HEK293 (cell line): Measurements from ENCODE around the gene SESN2.
A peak's percentile ranks its signal among the peaks of the same experiment; 100 is the strongest.

Experiments
- GFI1B ChIP-seq: fragments of 450-650 bp; formaldehyde crosslinking; IDR thresholded peaks from 2 replicates; pipeline ENCODE4 v1.5.1; 2016; ENCODE audit warnings: missing biosample characterization, missing genetic modification characterization
- GLI2 ChIP-seq: fragments of 450-650 bp; formaldehyde crosslinking; IDR thresholded peaks from 2 replicates; pipeline ENCODE4; 2017; ENCODE audit warnings: missing biosample characterization, missing genetic modification characterization, low read depth, borderline replicate concordance
- GLIS1 ChIP-seq: fragments of 450-650 bp; formaldehyde crosslinking; IDR thresholded peaks from 2 replicates; pipeline ENCODE4 v1.5.1; 2016; ENCODE audit warnings: missing biosample characterization, missing genetic modification characterization
- HOXD13 ChIP-seq: sonication (generic); formaldehyde crosslinking; IDR thresholded peaks from 2 replicates; pipeline ENCODE4 v1.8.0; 2022; ENCODE audit warnings: missing genetic modification reagents, borderline replicate concordance
- OSR2 ChIP-seq: fragments of 450-650 bp; formaldehyde crosslinking; IDR thresholded peaks from 2 replicates; pipeline ENCODE4 v1.5.1; 2016; ENCODE audit warnings: missing biosample characterization, missing genetic modification characterization
- SCRT1 ChIP-seq: fragments of 450-650 bp; formaldehyde crosslinking; IDR thresholded peaks from 2 replicates; pipeline ENCODE4 v1.5.1; 2016; ENCODE audit warnings: missing biosample characterization, missing genetic modification characterization, borderline replicate concordance
- SP7 ChIP-seq: fragments of 450-650 bp; formaldehyde crosslinking; IDR thresholded peaks from 2 replicates; pipeline ENCODE4 v1.5.1; 2016; ENCODE audit warnings: missing biosample characterization, missing genetic modification characterization
- TRIM28 ChIP-seq: IDR thresholded peaks from 2 replicates; pipeline ENCODE4 v1.6.1; 2011; ENCODE audit warnings: low read length, control low read depth, borderline replicate concordance
- YY2 ChIP-seq: fragments of 450-650 bp; formaldehyde crosslinking; IDR thresholded peaks from 2 replicates; pipeline ENCODE4 v1.5.1; 2016; ENCODE audit warnings: missing biosample characterization, missing genetic modification characterization
- ZBTB17 ChIP-seq: fragments of 450-650 bp; formaldehyde crosslinking; IDR thresholded peaks from 2 replicates; pipeline ENCODE4 v1.5.1; 2016; ENCODE audit warnings: missing biosample characterization, missing genetic modification characterization
- ZNF138 ChIP-seq: fragments of 450-650 bp; formaldehyde crosslinking; IDR thresholded peaks from 2 replicates; pipeline ENCODE4 v1.5.1; 2016; ENCODE audit warnings: missing biosample characterization, missing genetic modification characterization, borderline replicate concordance
- ZNF140 ChIP-seq: fragments of 450-650 bp; formaldehyde crosslinking; IDR thresholded peaks from 2 replicates; pipeline ENCODE4 v1.5.1; 2016; ENCODE audit warnings: missing biosample characterization, missing genetic modification characterization
- ZNF157 ChIP-seq: fragments of 450-650 bp; formaldehyde crosslinking; IDR thresholded peaks from 2 replicates; pipeline ENCODE4 v1.5.1; 2016; ENCODE audit warnings: missing biosample characterization, missing genetic modification characterization
- ZNF169 ChIP-seq: fragments of 450-650 bp; formaldehyde crosslinking; IDR thresholded peaks from 2 replicates; pipeline ENCODE4 v1.5.1; 2016; ENCODE audit warnings: missing biosample characterization, missing genetic modification characterization
- ZNF175 ChIP-seq: fragments of 450-650 bp; formaldehyde crosslinking; IDR thresholded peaks from 2 replicates; pipeline ENCODE4 v1.5.1; 2016; ENCODE audit warnings: missing biosample characterization, missing genetic modification characterization
- ZNF202 ChIP-seq: fragments of 450-650 bp; formaldehyde crosslinking; IDR thresholded peaks from 2 replicates; pipeline ENCODE4 v1.5.1; 2016; ENCODE audit warnings: missing biosample characterization, missing genetic modification characterization, borderline replicate concordance
- ZNF221 ChIP-seq: fragments of 450-650 bp; formaldehyde crosslinking; IDR thresholded peaks from 2 replicates; pipeline ENCODE4 v1.5.1; 2017; ENCODE audit warnings: missing biosample characterization, missing genetic modification characterization, borderline replicate concordance
- ZNF341 ChIP-seq: fragments of 450-650 bp; formaldehyde crosslinking; IDR thresholded peaks from 2 replicates; pipeline ENCODE4; 2016; ENCODE audit warnings: low read depth, missing biosample characterization, missing genetic modification characterization
- ZNF350 ChIP-seq: fragments of 450-650 bp; formaldehyde crosslinking; IDR thresholded peaks from 2 replicates; pipeline ENCODE4 v1.5.0; 2017; ENCODE audit warnings: missing biosample characterization, mild to moderate bottlenecking, missing genetic modification characterization
- ZNF529 ChIP-seq: fragments of 450-650 bp; formaldehyde crosslinking; IDR thresholded peaks from 2 replicates; pipeline ENCODE4 v1.5.1; 2017; ENCODE audit warnings: missing genetic modification characterization, missing biosample characterization; ENCODE audit not compliant: insufficient replicate concordance
- ZNF558 ChIP-seq: fragments of 450-650 bp; formaldehyde crosslinking; IDR thresholded peaks from 2 replicates; pipeline ENCODE4 v1.5.1; 2016; ENCODE audit warnings: missing biosample characterization, missing genetic modification characterization
- ZNF600 ChIP-seq: fragments of 450-650 bp; formaldehyde crosslinking; IDR thresholded peaks from 2 replicates; pipeline ENCODE4 v1.5.1; 2016; ENCODE audit warnings: missing biosample characterization, missing genetic modification characterization
- ZNF707 ChIP-seq: fragments of 450-650 bp; formaldehyde crosslinking; IDR thresholded peaks from 2 replicates; pipeline ENCODE4 v1.5.1; 2016; ENCODE audit warnings: missing biosample characterization, missing genetic modification characterization
- ZNF791 ChIP-seq: fragments of 450-650 bp; formaldehyde crosslinking; IDR thresholded peaks from 2 replicates; pipeline ENCODE4 v1.5.1; 2016; ENCODE audit warnings: missing biosample characterization, missing genetic modification characterization
- ZNF830 ChIP-seq: fragments of 450-650 bp; IDR thresholded peaks from 2 replicates; pipeline ENCODE4 v1.5.0; 2018; ENCODE audit warnings: missing biosample characterization, missing genetic modification characterization, low read depth, mild to moderate bottlenecking, moderate library complexity
- ZSCAN30 ChIP-seq: fragments of 450-650 bp; IDR thresholded peaks from 2 replicates; pipeline ENCODE4 v1.5.1; 2018; ENCODE audit warnings: missing biosample characterization, mild to moderate bottlenecking, missing genetic modification characterization, moderate library complexity
- ZXDB ChIP-seq: fragments of 450-650 bp; formaldehyde crosslinking; IDR thresholded peaks from 2 replicates; pipeline ENCODE4 v1.5.1; 2016; ENCODE audit warnings: missing biosample characterization, missing genetic modification characterization
- TF ChIP-seq, protein P1 (sequence below): fragments of 450-650 bp; formaldehyde crosslinking; IDR thresholded peaks from 2 replicates; pipeline ENCODE4 v1.5.1; 2017; ENCODE audit warnings: missing biosample characterization, mild to moderate bottlenecking, missing genetic modification characterization, moderate library complexity
- TF ChIP-seq, protein P2 (sequence below): fragments of 450-650 bp; formaldehyde crosslinking; IDR thresholded peaks from 2 replicates; pipeline ENCODE4 v1.5.1; 2016; ENCODE audit warnings: missing biosample characterization, missing genetic modification characterization
- TF ChIP-seq, protein P3 (sequence below): IDR thresholded peaks from 2 replicates; pipeline ENCODE4 v1.6.1; 2011; ENCODE audit warnings: mild to moderate bottlenecking, low read depth, low read length, borderline replicate concordance
- TF ChIP-seq, protein P4 (sequence below): fragments of 450-650 bp; formaldehyde crosslinking; IDR thresholded peaks from 2 replicates; pipeline ENCODE4 v1.5.1; 2016; ENCODE audit warnings: missing biosample characterization, missing genetic modification characterization, borderline replicate concordance

The SESN2 gene

DNA sequence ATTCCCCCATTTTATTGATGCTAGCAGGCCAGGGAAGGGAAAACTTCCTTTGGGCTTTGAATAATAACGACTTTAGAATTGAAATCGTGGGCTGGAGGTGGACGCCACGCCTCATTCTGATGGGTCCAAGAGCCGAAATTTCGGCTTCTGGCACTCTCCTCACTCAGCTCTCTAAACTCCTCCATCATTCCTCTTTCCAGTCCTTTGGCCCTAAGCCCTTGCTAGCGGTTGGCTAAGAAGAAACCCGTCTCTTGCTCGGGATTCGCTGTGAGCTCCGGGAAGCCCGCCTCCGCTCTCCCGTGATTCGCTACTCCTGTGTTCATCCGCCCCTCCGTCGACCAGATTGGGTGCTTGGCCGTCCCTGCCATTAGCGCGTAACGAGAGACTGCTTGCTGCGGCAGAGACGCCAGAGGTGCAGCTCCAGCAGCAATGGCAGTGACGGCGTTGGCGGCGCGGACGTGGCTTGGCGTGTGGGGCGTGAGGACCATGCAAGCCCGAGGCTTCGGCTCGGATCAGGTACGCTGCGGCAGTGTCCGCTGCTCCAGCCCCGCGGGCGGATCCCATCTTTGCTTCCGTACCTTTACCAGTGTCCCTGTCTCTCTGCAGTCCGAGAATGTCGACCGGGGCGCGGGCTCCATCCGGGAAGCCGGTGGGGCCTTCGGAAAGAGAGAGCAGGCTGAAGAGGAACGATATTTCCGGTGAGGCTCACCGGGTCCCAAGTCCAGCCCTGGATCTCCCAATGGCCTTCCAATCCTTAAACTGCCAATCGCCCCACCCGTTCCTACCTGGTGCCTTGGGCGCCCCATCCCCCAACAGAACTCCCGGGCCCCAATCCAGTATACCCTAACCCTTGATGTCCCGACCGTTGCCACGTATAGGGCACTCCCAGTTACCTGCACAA lies 23.3 kb upstream of the SESN2 start, which contains the start of gene ATP5IF1 (continued):
- TF ChIP-seq, protein P1, sequence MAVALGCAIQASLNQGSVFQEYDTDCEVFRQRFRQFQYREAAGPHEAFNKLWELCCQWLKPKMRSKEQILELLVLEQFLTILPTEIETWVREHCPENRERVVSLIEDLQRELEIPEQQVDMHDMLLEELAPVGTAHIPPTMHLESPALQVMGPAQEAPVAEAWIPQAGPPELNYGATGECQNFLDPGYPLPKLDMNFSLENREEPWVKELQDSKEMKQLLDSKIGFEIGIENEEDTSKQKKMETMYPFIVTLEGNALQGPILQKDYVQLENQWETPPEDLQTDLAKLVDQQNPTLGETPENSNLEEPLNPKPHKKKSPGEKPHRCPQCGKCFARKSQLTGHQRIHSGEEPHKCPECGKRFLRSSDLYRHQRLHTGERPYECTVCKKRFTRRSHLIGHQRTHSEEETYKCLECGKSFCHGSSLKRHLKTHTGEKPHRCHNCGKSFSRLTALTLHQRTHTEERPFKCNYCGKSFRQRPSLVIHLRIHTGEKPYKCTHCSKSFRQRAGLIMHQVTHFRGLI (tag by site-specific recombination), result peak; percentile 6; the same call in 1 of the 2 replicates
- TF ChIP-seq ZNF791 (tag by site-specific recombination) (no peak), ZNF350 (tag by site-specific recombination) (no peak), ZNF169 (tag by site-specific recombination) (no peak), ZNF830 (tag by site-specific recombination) (no peak), SP7 (tag by site-specific recombination) (peak; percentile 66), ZBTB17 (tag by site-specific recombination) (peak; percentile 86), GFI1B (tag by site-specific recombination) (no peak), ZNF341 (no peak), ZNF202 (tag by site-specific recombination) (no peak), ZNF221 (tag by site-specific recombination) (no peak), OSR2 (tag by site-specific recombination) (no peak), GLIS1 (tag by site-specific recombination) (peak; percentile 35; the same call in 1 of the 2 replicates), ZNF707 (tag by site-specific recombination) (no peak; the same call in 1 of the 2 replicates), HOXD13 (no peak), ZNF157 (no peak), TRIM28 (peak; percentile 32; the same call in 1 of the 2 replicates), ZXDB (tag by site-specific recombination) (peak; percentile 19), GLI2 (tag by site-specific recombination) (no peak), SCRT1 (tag by site-specific recombination) (no peak), ZNF529 (tag by site-specific recombination) (no peak), ZNF600 (tag by site-specific recombination) (peak; percentile 86), ZNF558 (tag by site-specific recombination) (no peak), YY2 (peak; percentile 85; the same call in 1 of the 2 replicates), ZSCAN30 (tag by site-specific recombination) (peak; percentile 38; the same call in 1 of the 2 replicates), ZNF138 (tag by site-specific recombination) (no peak), ZNF175 (tag by site-specific recombination) (no peak), ZNF140 (tag by site-specific recombination) (no peak)
- TF ChIP-seq, protein P2, sequence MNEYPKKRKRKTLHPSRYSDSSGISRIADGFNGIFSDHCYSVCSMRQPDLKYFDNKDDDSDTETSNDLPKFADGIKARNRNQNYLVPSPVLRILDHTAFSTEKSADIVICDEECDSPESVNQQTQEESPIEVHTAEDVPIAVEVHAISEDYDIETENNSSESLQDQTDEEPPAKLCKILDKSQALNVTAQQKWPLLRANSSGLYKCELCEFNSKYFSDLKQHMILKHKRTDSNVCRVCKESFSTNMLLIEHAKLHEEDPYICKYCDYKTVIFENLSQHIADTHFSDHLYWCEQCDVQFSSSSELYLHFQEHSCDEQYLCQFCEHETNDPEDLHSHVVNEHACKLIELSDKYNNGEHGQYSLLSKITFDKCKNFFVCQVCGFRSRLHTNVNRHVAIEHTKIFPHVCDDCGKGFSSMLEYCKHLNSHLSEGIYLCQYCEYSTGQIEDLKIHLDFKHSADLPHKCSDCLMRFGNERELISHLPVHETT (tag by site-specific recombination), result no peak
- TF ChIP-seq, protein P3, sequence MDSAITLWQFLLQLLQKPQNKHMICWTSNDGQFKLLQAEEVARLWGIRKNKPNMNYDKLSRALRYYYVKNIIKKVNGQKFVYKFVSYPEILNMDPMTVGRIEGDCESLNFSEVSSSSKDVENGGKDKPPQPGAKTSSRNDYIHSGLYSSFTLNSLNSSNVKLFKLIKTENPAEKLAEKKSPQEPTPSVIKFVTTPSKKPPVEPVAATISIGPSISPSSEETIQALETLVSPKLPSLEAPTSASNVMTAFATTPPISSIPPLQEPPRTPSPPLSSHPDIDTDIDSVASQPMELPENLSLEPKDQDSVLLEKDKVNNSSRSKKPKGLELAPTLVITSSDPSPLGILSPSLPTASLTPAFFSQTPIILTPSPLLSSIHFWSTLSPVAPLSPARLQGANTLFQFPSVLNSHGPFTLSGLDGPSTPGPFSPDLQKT, result no peak
- TF ChIP-seq, protein P4, sequence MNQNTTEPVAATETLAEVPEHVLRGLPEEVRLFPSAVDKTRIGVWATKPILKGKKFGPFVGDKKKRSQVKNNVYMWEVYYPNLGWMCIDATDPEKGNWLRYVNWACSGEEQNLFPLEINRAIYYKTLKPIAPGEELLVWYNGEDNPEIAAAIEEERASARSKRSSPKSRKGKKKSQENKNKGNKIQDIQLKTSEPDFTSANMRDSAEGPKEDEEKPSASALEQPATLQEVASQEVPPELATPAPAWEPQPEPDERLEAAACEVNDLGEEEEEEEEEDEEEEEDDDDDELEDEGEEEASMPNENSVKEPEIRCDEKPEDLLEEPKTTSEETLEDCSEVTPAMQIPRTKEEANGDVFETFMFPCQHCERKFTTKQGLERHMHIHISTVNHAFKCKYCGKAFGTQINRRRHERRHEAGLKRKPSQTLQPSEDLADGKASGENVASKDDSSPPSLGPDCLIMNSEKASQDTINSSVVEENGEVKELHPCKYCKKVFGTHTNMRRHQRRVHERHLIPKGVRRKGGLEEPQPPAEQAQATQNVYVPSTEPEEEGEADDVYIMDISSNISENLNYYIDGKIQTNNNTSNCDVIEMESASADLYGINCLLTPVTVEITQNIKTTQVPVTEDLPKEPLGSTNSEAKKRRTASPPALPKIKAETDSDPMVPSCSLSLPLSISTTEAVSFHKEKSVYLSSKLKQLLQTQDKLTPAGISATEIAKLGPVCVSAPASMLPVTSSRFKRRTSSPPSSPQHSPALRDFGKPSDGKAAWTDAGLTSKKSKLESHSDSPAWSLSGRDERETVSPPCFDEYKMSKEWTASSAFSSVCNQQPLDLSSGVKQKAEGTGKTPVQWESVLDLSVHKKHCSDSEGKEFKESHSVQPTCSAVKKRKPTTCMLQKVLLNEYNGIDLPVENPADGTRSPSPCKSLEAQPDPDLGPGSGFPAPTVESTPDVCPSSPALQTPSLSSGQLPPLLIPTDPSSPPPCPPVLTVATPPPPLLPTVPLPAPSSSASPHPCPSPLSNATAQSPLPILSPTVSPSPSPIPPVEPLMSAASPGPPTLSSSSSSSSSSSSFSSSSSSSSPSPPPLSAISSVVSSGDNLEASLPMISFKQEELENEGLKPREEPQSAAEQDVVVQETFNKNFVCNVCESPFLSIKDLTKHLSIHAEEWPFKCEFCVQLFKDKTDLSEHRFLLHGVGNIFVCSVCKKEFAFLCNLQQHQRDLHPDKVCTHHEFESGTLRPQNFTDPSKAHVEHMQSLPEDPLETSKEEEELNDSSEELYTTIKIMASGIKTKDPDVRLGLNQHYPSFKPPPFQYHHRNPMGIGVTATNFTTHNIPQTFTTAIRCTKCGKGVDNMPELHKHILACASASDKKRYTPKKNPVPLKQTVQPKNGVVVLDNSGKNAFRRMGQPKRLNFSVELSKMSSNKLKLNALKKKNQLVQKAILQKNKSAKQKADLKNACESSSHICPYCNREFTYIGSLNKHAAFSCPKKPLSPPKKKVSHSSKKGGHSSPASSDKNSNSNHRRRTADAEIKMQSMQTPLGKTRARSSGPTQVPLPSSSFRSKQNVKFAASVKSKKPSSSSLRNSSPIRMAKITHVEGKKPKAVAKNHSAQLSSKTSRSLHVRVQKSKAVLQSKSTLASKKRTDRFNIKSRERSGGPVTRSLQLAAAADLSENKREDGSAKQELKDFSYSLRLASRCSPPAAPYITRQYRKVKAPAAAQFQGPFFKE (tag by site-specific recombination), result peak; percentile 54; the same call in 1 of the 2 replicates
